ENCODE data around the gene ARSI. TPM values are rescaled to one million over a fixed set of nuclear protein-coding genes. Genes with fewer than 3 reads are reported as not detected.

Gene ARSI
- total RNA-seq, 1 experiment from 2014 or later = 5.9 TPM

- H3K9me3 Mint-ChIP-seq = no peaks in the 10 kb centered on the region
- ChIA-PET CTCF (interaction anchor here (0.6 to 1.4 kb wide), 2 partner anchors 8 to 92 kb away, joined by 3 read pairs; no protein-coding TSS in a partner anchor), POLR2A (no interaction called here)
- no peaks in the 10 kb centered on the region for H3K27me3 Mint-ChIP-seq (ENCODE audit: low read depth)
- no peak for DNase-seq (ENCODE audit: low spot score)
- TF ChIP-seq ZNF512 (CRISPR knock-in tag; IDR thresholded peaks at IDR 0.05; ENCODE audit: borderline replicate concordance) (no peak), ERG (CRISPR knock-in tag; IDR thresholded peaks at IDR 0.05) (no peak), MYBL2 (CRISPR knock-in tag; IDR thresholded peaks at IDR 0.05) (no peak), ZNF281 (CRISPR knock-in tag; IDR thresholded peaks at IDR 0.05) (no peak), RELA (CRISPR knock-in tag; IDR thresholded peaks at IDR 0.05; ENCODE audit: borderline replicate concordance) (no peak), PRDM15 (CRISPR knock-in tag; IDR thresholded peaks at IDR 0.05) (no peak), E2F4 (CRISPR knock-in tag; IDR thresholded peaks at IDR 0.05; ENCODE audit: borderline replicate concordance, low read depth) (no peak), ZBTB43 (CRISPR knock-in tag; IDR thresholded peaks at IDR 0.05) (no peak)
- H3K27ac Mint-ChIP-seq = no peak overlapping the region
- peaks cover 5% of the 10 kb centered on the region for H3K4me1 Mint-ChIP-seq
- H3K36me3 Mint-ChIP-seq = no peaks in the 10 kb centered on the region
- no peak for ATAC-seq
- no peak overlapping the region for H3K4me3 Mint-ChIP-seq
These were observed 44.6 kb downstream of the ARSI start for GRCh38 chr5:150258130-150258529.

- Mint-ChIP-seq H3K27me3 (ENCODE audit: low read depth) (no peaks in the 10 kb centered on the region), H3K4me1 (peaks cover 5% of the 10 kb centered on the region), H3K27ac (no peak overlapping the region), H3K36me3 (no peaks in the 10 kb centered on the region), H3K4me3 (no peak overlapping the region), H3K9me3 (no peaks in the 10 kb centered on the region)
- ChIA-PET POLR2A (no interaction called here), CTCF (interaction anchor here (1.4 kb wide), 2 partner anchors 9 to 67 kb away, joined by 3 to 6 read pairs; partner anchors contain the start of gene SLC6A7)
- DNase-seq (ENCODE audit: low spot score) (no peak), ATAC-seq (no peak)
- TF ChIP-seq CBFB (CRISPR knock-in tag; IDR thresholded peaks at IDR 0.05; ENCODE audit: low read depth) = no peak
- TF ChIP-seq SMAD3 (CRISPR knock-in tag; IDR thresholded peaks at IDR 0.05; ENCODE audit: borderline replicate concordance) = no peak
- TF ChIP-seq ZNF317 (CRISPR knock-in tag; IDR thresholded peaks at IDR 0.05; ENCODE audit: borderline replicate concordance, low read depth) = no peak
- TF ChIP-seq IRF2 (CRISPR knock-in tag; IDR thresholded peaks at IDR 0.05; ENCODE audit: borderline replicate concordance, low read depth) = no peak
- no peak for TF ChIP-seq CREM (CRISPR knock-in tag; IDR thresholded peaks at IDR 0.05)
- no peak for TF ChIP-seq E2F4 (CRISPR knock-in tag; IDR thresholded peaks at IDR 0.05; ENCODE audit: borderline replicate concordance, low read depth)
- no peak for TF ChIP-seq RORB (CRISPR knock-in tag; IDR thresholded peaks at IDR 0.05)
- TF ChIP-seq MAX (CRISPR knock-in tag; IDR thresholded peaks at IDR 0.05) = no peak
- TF ChIP-seq ZSCAN18 (CRISPR knock-in tag; IDR thresholded peaks at IDR 0.05) = no peak
- TF ChIP-seq CTCF (IDR thresholded peaks at IDR 0.05) = no peak
These were observed 45.3 kb downstream of the ARSI start for GRCh38 chr5:150257424-150257823.
